Activated naive CD4-positive, alpha-beta T cell treated with anti-CD3 and anti-CD28 coated beads, Interleukin-2, amount 10 ng/mL, durations not matched to agents 7 days and 5 days (primary cell): Measurements from ENCODE around the gene DBNL.
A peak's percentile ranks its signal among the peaks of the same experiment; 100 is the strongest.

Source experiments
- CTCF ChIA-PET: fragments of 350-600 bp; sonication (Branson Sonifier 250); formaldehyde crosslinking; loops from one replicate; lab custom pipeline; 2021; ENCODE audit warnings: antibody characterized with exemption; lab: Charles Lee
- DNase-seq: peaks from one replicate; pipeline ENCODE4 v3.0.0-alpha.2; 2020
- H3K27ac Mint-ChIP-seq: one replicate; pipeline ENCODE4 v1.8.0; 2021; ENCODE audit warnings: mild to moderate bottlenecking, moderate library complexity, mixed read lengths
- H3K27me3 Mint-ChIP-seq: one replicate; pipeline ENCODE4 v1.8.0; 2021; ENCODE audit warnings: mild to moderate bottlenecking, mixed read lengths
- H3K36me3 Mint-ChIP-seq: one replicate; pipeline ENCODE4 v1.8.0; 2021; ENCODE audit warnings: mixed read lengths
- H3K4me1 Mint-ChIP-seq: one replicate; pipeline ENCODE4 v1.8.0; 2021; ENCODE audit warnings: mixed read lengths
- H3K4me3 Mint-ChIP-seq: one replicate; pipeline ENCODE4 v1.8.0; 2021; ENCODE audit warnings: mild to moderate bottlenecking, moderate library complexity, mixed read lengths
- H3K9me3 Mint-ChIP-seq: one replicate; pipeline ENCODE4 v1.8.0; 2021; ENCODE audit warnings: mixed read lengths

Gene DBNL

GRCh38 chr7:44082541-44083207, 38.2 kb downstream of the DBNL start:
- CTCF ChIA-PET, result no interaction called here
- Mint-ChIP-seq H3K36me3 (peaks cover 21% of the 10 kb centered on the region), H3K4me1 (peaks cover 26% of the 10 kb centered on the region), H3K9me3 (no peaks in the 10 kb centered on the region), H3K27ac (peak overlapping the region; percentile 78), H3K27me3 (peaks cover 15% of the 10 kb centered on the region), H3K4me3 (peak overlapping the region; percentile 89)
- peak; percentile 99 for DNase-seq

DNA sequence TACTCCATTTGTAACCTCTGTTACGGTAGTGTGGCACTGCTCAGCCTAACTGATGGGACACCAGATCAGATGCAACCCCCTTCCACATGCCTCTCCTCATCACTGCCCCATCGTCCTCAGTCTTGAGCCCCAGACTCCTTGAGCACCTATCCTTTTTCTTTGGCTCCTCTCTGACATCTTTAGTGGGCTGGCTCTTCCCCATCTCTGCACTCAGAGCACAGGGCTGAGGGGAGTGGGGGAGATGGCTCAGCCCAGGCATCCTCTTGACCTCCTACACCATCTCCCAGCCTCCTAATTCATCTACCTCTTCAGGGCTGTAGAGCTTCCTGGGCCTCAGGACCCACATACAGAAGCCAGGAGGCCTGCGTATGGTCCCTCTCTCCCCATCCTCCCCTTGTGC, 39.3 kb downstream of the DBNL start:
- Mint-ChIP-seq H3K27me3 (peaks cover 17% of the 10 kb centered on the region), H3K9me3 (no peaks in the 10 kb centered on the region), H3K4me1 (peaks cover 22% of the 10 kb centered on the region), H3K36me3 (peaks cover 13% of the 10 kb centered on the region), H3K4me3 (peak overlapping the region; percentile 65), H3K27ac (no peak overlapping the region)
- no peak for DNase-seq
- CTCF ChIA-PET, result no interaction called here

DNA sequence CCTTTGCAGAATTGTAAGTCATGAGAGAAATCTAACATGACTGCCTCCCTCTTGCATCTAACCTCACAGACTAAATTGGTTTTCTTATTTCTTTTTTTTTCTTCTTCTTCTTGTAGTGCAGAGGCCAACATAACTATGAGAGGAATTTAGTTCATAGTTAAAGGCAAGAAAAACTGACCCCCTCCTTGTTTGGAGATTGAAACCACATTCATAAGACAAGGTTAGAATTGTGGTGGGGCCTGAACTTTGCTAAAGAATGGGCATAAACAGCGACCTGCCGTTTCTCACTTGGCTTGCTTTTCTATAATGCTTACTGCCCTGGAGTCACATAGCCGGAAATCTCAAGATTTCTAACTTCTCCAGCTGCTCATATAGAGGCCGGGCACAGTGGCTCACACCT, 40.2 kb downstream of the DBNL start:
- no peak overlapping the region for H3K4me3 Mint-ChIP-seq
- peaks cover 19% of the 10 kb centered on the region for H3K27me3 Mint-ChIP-seq
- no peak overlapping the region for H3K27ac Mint-ChIP-seq
- CTCF ChIA-PET, result interaction anchor here (0.7 to 2.4 kb wide), 2 partner anchors 12 to 13 kb away, joined by 3 to 9 read pairs; no protein-coding TSS in a partner anchor
- no peaks in the 10 kb centered on the region for H3K9me3 Mint-ChIP-seq
- no peak for DNase-seq
- H3K36me3 Mint-ChIP-seq, result peaks cover 9% of the 10 kb centered on the region
- H3K4me1 Mint-ChIP-seq, result peaks cover 22% of the 10 kb centered on the region

DNA sequence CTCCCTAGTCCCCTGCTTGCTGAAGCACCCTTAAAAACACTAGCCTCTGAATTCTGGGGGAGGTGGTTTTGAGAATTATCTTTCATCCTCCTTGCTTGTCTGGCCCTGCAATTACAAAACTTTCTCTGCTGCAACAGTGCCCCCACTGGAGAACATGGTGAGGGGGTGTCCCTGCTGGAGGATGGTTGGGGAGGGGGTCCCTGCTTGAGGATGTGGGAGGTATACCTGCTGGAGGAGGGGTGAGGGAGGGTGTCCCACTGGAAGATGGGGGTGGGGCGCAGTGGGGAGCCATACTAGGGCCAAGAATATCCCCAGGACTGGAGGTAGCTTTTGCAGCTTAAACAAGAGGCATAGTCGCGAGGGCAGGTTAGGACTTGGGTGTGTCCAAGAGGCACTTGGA, 41.0 kb downstream of the DBNL start:
- no peak overlapping the region for H3K27ac Mint-ChIP-seq
- no peak overlapping the region for H3K4me3 Mint-ChIP-seq
- CTCF ChIA-PET, result interaction anchor here (0.7 to 2.4 kb wide), 3 partner anchors 10 to 13 kb away, joined by 3 to 9 read pairs (median 3); no protein-coding TSS in a partner anchor
- peaks cover 19% of the 10 kb centered on the region for H3K27me3 Mint-ChIP-seq
- peaks cover 22% of the 10 kb centered on the region for H3K4me1 Mint-ChIP-seq
- H3K36me3 Mint-ChIP-seq, result peaks cover 9% of the 10 kb centered on the region
- H3K9me3 Mint-ChIP-seq, result no peaks in the 10 kb centered on the region
- no peak for DNase-seq

GRCh38 chr7:44086627-44087026, 42.1 kb downstream of the DBNL start:
- CTCF ChIA-PET, result interaction anchor here (2.4 kb wide), 1 partner anchor 14 kb away, joined by 9 read pairs; no protein-coding TSS in a partner anchor
- H3K27ac Mint-ChIP-seq, result no peak overlapping the region

GRCh38 chr7:44087911-44088838, 43.7 kb downstream of the DBNL start:
- H3K4me3 Mint-ChIP-seq, result no peak overlapping the region
- peaks cover 6% of the 10 kb centered on the region for H3K4me1 Mint-ChIP-seq
- no peak overlapping the region for H3K27ac Mint-ChIP-seq
- H3K36me3 Mint-ChIP-seq, result no peaks in the 10 kb centered on the region
- DNase-seq, result no peak
- CTCF ChIA-PET, result interaction anchor here (1.1 kb wide), 1 partner anchor 9 kb away, joined by 3 read pairs; no protein-coding TSS in a partner anchor
- H3K27me3 Mint-ChIP-seq, result peaks cover 36% of the 10 kb centered on the region
- H3K9me3 Mint-ChIP-seq, result peaks cover under 1% of the 10 kb centered on the region

More at GRCh38 chr7:44086627-44087026, 42.1 kb downstream of the DBNL start:
- no peaks in the 10 kb centered on the region for H3K9me3 Mint-ChIP-seq
- peaks cover 1% of the 10 kb centered on the region for H3K36me3 Mint-ChIP-seq
- peaks cover 13% of the 10 kb centered on the region for H3K4me1 Mint-ChIP-seq
- no peak overlapping the region for H3K4me3 Mint-ChIP-seq
- peaks cover 23% of the 10 kb centered on the region for H3K27me3 Mint-ChIP-seq
- no peak for DNase-seq

DNA sequence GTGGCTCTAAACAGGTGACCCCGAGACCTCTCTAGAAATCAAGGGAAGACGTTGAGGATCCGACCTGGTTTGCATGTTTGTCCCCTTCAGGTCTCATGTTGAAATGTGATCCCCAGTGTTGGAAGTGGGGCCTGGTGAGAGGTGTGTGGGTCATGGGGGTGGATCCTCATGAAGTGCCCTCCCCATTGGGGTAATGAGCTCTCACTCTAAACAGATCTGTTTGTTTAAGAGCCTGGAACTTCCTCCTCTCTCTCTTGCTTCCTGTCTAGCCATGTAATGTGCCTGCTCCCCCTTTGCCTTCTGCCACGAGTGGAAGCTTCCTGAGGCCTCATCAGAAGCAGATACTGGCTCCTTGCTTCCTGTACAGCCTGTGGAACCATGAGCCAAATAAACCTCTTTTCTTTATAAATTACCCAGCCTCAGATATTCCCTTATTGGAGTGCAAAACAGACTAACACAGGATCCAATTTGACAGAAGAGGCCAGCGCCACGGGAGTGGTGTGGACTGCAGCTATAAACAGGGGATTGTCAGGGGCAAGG, 48.7 kb downstream of the DBNL start:
- no peaks in the 10 kb centered on the region for H3K36me3 Mint-ChIP-seq
- CTCF ChIA-PET, result no interaction called here

DNA sequence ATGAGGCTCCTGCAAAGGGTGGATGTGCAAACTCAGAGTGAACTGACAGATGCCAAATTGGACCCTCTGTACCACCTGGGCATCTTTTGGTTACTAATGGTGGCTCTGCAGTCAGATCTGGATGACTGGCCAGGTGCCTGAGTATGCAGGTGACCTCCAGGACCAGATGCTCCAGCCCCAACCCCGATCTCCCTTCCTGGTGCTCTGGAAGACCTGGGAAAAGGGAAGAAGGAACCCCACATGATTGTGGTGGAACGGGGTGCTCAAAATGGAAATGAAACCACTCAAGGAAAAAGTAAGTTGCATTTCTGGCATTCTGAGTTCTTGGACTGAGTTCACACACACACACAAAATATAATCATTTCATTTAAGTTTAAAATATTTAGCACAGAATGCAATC, 49.9 kb downstream of the DBNL start:
- no peak overlapping the region for H3K4me3 Mint-ChIP-seq
- H3K36me3 Mint-ChIP-seq, result no peaks in the 10 kb centered on the region
- CTCF ChIA-PET, result no interaction called here
- no peak for DNase-seq
- peaks cover 36% of the 10 kb centered on the region for H3K27me3 Mint-ChIP-seq
- H3K27ac Mint-ChIP-seq, result no peak overlapping the region
- H3K4me1 Mint-ChIP-seq, result peaks cover 11% of the 10 kb centered on the region
- H3K9me3 Mint-ChIP-seq, result peaks cover 4% of the 10 kb centered on the region

More for the DNA sequence above, 48.7 kb downstream of the DBNL start:
- H3K27me3 Mint-ChIP-seq, result peaks cover 40% of the 10 kb centered on the region
- peaks cover 11% of the 10 kb centered on the region for H3K4me1 Mint-ChIP-seq
- H3K9me3 Mint-ChIP-seq, result peaks cover 4% of the 10 kb centered on the region
- no peak overlapping the region for H3K27ac Mint-ChIP-seq
- H3K4me3 Mint-ChIP-seq, result no peak overlapping the region
- no peak for DNase-seq

DNA sequence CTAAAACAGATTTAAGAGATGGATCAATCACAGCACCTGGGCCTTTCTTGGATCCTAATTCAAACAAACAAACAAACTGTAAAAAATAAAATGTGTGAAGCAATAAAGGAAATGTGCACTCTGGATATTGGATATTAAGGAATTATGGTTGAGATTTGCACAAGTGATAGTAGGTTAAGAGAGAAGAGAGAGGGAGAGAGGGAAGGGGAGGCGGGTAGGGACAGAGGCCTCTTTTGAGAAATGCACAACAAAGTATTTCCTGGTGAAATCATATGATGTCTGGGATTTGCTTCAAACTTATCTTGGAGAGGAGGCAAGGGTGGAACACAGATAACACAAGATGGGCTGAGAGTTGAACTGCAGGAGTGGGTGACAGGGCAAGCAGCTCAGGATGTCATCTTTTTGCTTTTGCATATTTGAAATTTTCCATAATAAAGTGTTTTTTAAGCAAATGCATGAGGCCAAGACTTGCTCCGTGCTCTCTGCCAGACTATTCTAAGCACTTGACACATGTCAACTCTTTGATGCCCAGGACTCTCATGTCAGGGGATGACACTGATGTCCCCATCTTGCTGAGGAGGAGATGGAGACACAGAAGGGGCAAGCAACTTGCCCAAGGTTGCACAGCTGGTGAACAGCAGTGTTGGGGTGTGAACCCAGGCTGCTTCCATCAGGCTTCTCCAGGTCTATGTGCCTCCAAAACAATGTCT, 50.5 kb downstream of the DBNL start:
- Mint-ChIP-seq H3K9me3 (peaks cover 4% of the 10 kb centered on the region), H3K4me3 (no peak overlapping the region), H3K4me1 (peaks cover 11% of the 10 kb centered on the region), H3K27me3 (peaks cover 36% of the 10 kb centered on the region), H3K27ac (no peak overlapping the region), H3K36me3 (no peaks in the 10 kb centered on the region)
- CTCF ChIA-PET, result no interaction called here
- no peak for DNase-seq

GRCh38 chr7:44095781-44096180, 51.3 kb downstream of the DBNL start:
- peaks cover 4% of the 10 kb centered on the region for H3K9me3 Mint-ChIP-seq
- peaks cover 38% of the 10 kb centered on the region for H3K27me3 Mint-ChIP-seq
- DNase-seq, result no peak
- no peak overlapping the region for H3K4me3 Mint-ChIP-seq
- no peaks in the 10 kb centered on the region for H3K36me3 Mint-ChIP-seq
- H3K27ac Mint-ChIP-seq, result no peak overlapping the region
- CTCF ChIA-PET, result interaction anchor here (0.7 kb wide), 1 partner anchor 14 kb away, joined by 3 read pairs; no protein-coding TSS in a partner anchor
- H3K4me1 Mint-ChIP-seq, result peaks cover 11% of the 10 kb centered on the region

DNA sequence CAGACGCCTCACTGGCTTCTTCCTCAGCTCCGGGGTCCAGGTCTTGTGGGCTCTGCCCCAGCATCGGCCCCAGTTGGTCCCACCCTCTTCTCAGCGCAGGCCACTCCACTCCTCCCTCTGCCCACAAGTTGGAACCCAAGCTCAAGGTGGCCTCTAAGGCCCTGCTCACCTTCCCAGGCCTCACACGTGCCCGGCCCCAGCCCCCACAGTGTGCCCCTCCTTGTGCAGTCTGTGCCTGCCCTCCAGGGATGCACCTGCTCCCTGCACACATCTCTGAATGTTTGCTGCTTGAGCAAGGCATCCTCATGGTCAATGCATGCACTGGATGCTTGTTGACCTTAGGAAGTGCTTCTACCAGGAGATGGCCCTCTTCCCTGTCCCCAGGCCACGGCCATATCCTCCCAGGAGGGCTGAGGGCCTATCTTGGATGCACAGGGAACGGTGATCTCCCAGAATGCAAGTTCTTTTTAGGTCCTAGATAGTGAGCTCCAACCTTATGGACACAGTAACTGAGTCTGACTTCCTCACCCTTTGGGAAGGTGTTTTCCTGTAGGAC, 51.9 kb downstream of the DBNL start:
- no peaks in the 10 kb centered on the region for H3K36me3 Mint-ChIP-seq
- peaks cover 42% of the 10 kb centered on the region for H3K27me3 Mint-ChIP-seq
- DNase-seq, result no peak
- peaks cover 11% of the 10 kb centered on the region for H3K4me1 Mint-ChIP-seq
- CTCF ChIA-PET, result interaction anchor here (0.7 to 1.5 kb wide), 2 partner anchors 15 kb away, joined by 3 to 4 read pairs; no protein-coding TSS in a partner anchor
- no peak overlapping the region for H3K27ac Mint-ChIP-seq
- peaks cover 4% of the 10 kb centered on the region for H3K9me3 Mint-ChIP-seq
- H3K4me3 Mint-ChIP-seq, result no peak overlapping the region

- CTCF ChIA-PET, result interaction anchor here (0.9 to 1.5 kb wide), 5 partner anchors 8 to 98 kb away, joined by 3 to 4 read pairs (median 3); no protein-coding TSS in a partner anchor
- peaks cover 47% of the 10 kb centered on the region for H3K27me3 Mint-ChIP-seq
Measured at GRCh38 chr7:44097064-44097932, 52.8 kb downstream of the DBNL start.

More at GRCh38 chr7:44097064-44097932, 52.8 kb downstream of the DBNL start:
- Mint-ChIP-seq H3K4me3 (no peak overlapping the region), H3K4me1 (peaks cover 11% of the 10 kb centered on the region), H3K36me3 (no peaks in the 10 kb centered on the region), H3K27ac (no peak overlapping the region), H3K9me3 (peaks cover 4% of the 10 kb centered on the region)
- DNase-seq, result no peak
